Activated T-helper 1 cell treated with anti-CD3 and anti-CD28 coated beads, Interleukin-12 subunit alpha, Interleukin-12 subunit beta, Interleukin-2, Interleukin-4 antibody, amounts not matched to agents 30 ng/mL and 10 ng/mL and 1 ng/mL, durations not matched to agents 14 hours and 24 hours and 36 hours (primary cell): ENCODE results near the gene RENBP. TPM values are rescaled to one million over a fixed set of nuclear protein-coding genes. Genes with fewer than 3 reads are reported as not detected.

Source experiments
- DNase-seq: peaks from one replicate; pipeline ENCODE4 v3.0.0; 2021; ENCODE audit warnings: low spot score
- H3K27ac Mint-ChIP-seq: one replicate; pipeline ENCODE4 v1.8.0; 2021; ENCODE audit warnings: mild to moderate bottlenecking, mixed read lengths
- H3K27me3 Mint-ChIP-seq: one replicate; pipeline ENCODE4 v1.8.0; 2022; ENCODE audit warnings: mild to moderate bottlenecking, moderate library complexity, mixed read lengths; ENCODE audit not compliant: insufficient read depth
- H3K36me3 Mint-ChIP-seq: one replicate; pipeline ENCODE4 v1.8.0; 2021; ENCODE audit warnings: low read depth, mixed read lengths
- H3K4me1 Mint-ChIP-seq: one replicate; pipeline ENCODE4 v1.8.0; 2021; ENCODE audit warnings: low read depth, mixed read lengths
- H3K4me3 Mint-ChIP-seq: one replicate; pipeline ENCODE4 v1.8.0; 2021; ENCODE audit warnings: mild to moderate bottlenecking, moderate library complexity, mixed read lengths
- H3K9me3 Mint-ChIP-seq: one replicate; pipeline ENCODE4 v1.8.0; 2021; ENCODE audit warnings: mixed read lengths
- intact Hi-C: fragments of 100-400 bp; cut with micrococcal nuclease; formaldehyde crosslinking; loops from one replicate; pipeline ENCODE4 v1.15.1; 2024
- total RNA-seq: library from RNA; stranded (reverse); gene quantifications from 2 replicates; pipeline ENCODE4 v1.2.3, GENCODE V29; 2022

Gene RENBP
- total RNA-seq, 1 donor from 2014 or later: 14.0 TPM

- Mint-ChIP-seq H3K27me3 (no peaks in the 10 kb centered on the region), H3K36me3 (peaks cover 18% of the 10 kb centered on the region), H3K4me1 (peaks cover 18% of the 10 kb centered on the region), H3K9me3 (no peaks in the 10 kb centered on the region), H3K4me3 (peak overlapping the region; percentile 100), H3K27ac (peak overlapping the region; percentile 88)
- DNase-seq: no peak
- intact Hi-C loops: no loop called here
Measured at GRCh38 chrX:153968255-153968654, 23.8 kb upstream of the RENBP start.

GRCh38 chrX:153967536-153968224 lies 23.2 kb upstream of the RENBP start:
- Mint-ChIP-seq H3K9me3 (no peaks in the 10 kb centered on the region), H3K36me3 (peaks cover 18% of the 10 kb centered on the region), H3K4me3 (peak overlapping the region; percentile 100), H3K27ac (peak overlapping the region; percentile 88), H3K4me1 (peaks cover 15% of the 10 kb centered on the region), H3K27me3 (no peaks in the 10 kb centered on the region)
- DNase-seq: no peak
- intact Hi-C loops: loop anchor here (1.0 kb wide), 1 partner anchor 14 kb away; no protein-coding TSS in a partner anchor

GRCh38 chrX:153966841-153967535 lies 22.5 kb upstream of the RENBP start:
- peaks cover 15% of the 10 kb centered on the region for H3K4me1 Mint-ChIP-seq
- H3K27me3 Mint-ChIP-seq: no peaks in the 10 kb centered on the region
- H3K4me3 Mint-ChIP-seq: peak overlapping the region; percentile 100
- DNase-seq: no peak
- H3K9me3 Mint-ChIP-seq: no peaks in the 10 kb centered on the region
- H3K27ac Mint-ChIP-seq: peak overlapping the region; percentile 88
- peaks cover 18% of the 10 kb centered on the region for H3K36me3 Mint-ChIP-seq
- intact Hi-C loops: loop anchor here (1.0 kb wide), 1 partner anchor 14 kb away; no protein-coding TSS in a partner anchor

- H3K4me1 Mint-ChIP-seq: peaks cover 15% of the 10 kb centered on the region
- H3K36me3 Mint-ChIP-seq: peaks cover 16% of the 10 kb centered on the region
- intact Hi-C loops: no loop called here
- H3K27ac Mint-ChIP-seq: peak overlapping the region; percentile 88
- H3K4me3 Mint-ChIP-seq: peak overlapping the region; percentile 100
- no peaks in the 10 kb centered on the region for H3K27me3 Mint-ChIP-seq
- no peaks in the 10 kb centered on the region for H3K9me3 Mint-ChIP-seq
- no peak for DNase-seq
Measured at GRCh38 chrX:153966283-153966688, 21.8 kb upstream of the RENBP start.

- DNase-seq: no peak
- intact Hi-C loops: no loop called here
- Mint-ChIP-seq H3K9me3 (no peaks in the 10 kb centered on the region), H3K27me3 (no peaks in the 10 kb centered on the region), H3K4me1 (peaks cover 15% of the 10 kb centered on the region), H3K27ac (no peak overlapping the region), H3K36me3 (peaks cover 20% of the 10 kb centered on the region), H3K4me3 (peak overlapping the region; percentile 7)
Measured at GRCh38 chrX:153965406-153965805, 21.0 kb upstream of the RENBP start.

GRCh38 chrX:153964105-153964504 lies 19.7 kb upstream of the RENBP start:
- intact Hi-C loops: no loop called here
- no peak for DNase-seq
- H3K9me3 Mint-ChIP-seq: no peaks in the 10 kb centered on the region
- H3K27ac Mint-ChIP-seq: no peak overlapping the region
- no peaks in the 10 kb centered on the region for H3K27me3 Mint-ChIP-seq
- H3K4me1 Mint-ChIP-seq: peaks cover 15% of the 10 kb centered on the region
- no peak overlapping the region for H3K4me3 Mint-ChIP-seq
- H3K36me3 Mint-ChIP-seq: peaks cover 15% of the 10 kb centered on the region

- no peak overlapping the region for H3K4me3 Mint-ChIP-seq
- peaks cover 15% of the 10 kb centered on the region for H3K36me3 Mint-ChIP-seq
- H3K27ac Mint-ChIP-seq: no peak overlapping the region
- H3K27me3 Mint-ChIP-seq: no peaks in the 10 kb centered on the region
- peaks cover 15% of the 10 kb centered on the region for H3K4me1 Mint-ChIP-seq
- intact Hi-C loops: no loop called here
- DNase-seq: no peak
- no peaks in the 10 kb centered on the region for H3K9me3 Mint-ChIP-seq
Measured at GRCh38 chrX:153963546-153963945, 19.1 kb upstream of the RENBP start.

GRCh38 chrX:153961292-153961691 lies 16.8 kb upstream of the RENBP start:
- H3K36me3 Mint-ChIP-seq: peaks cover 4% of the 10 kb centered on the region
- intact Hi-C loops: no loop called here
- no peaks in the 10 kb centered on the region for H3K27me3 Mint-ChIP-seq

GRCh38 chrX:153960786-153961185 lies 16.3 kb upstream of the RENBP start:
- intact Hi-C loops: no loop called here
- Mint-ChIP-seq H3K36me3 (peaks cover 5% of the 10 kb centered on the region), H3K27ac (no peak overlapping the region), H3K4me1 (no peaks in the 10 kb centered on the region), H3K4me3 (no peak overlapping the region), H3K27me3 (no peaks in the 10 kb centered on the region), H3K9me3 (no peaks in the 10 kb centered on the region)
- DNase-seq: no peak

More at GRCh38 chrX:153961292-153961691, 16.8 kb upstream of the RENBP start:
- no peak for DNase-seq
- no peaks in the 10 kb centered on the region for H3K4me1 Mint-ChIP-seq
- H3K4me3 Mint-ChIP-seq: no peak overlapping the region
- H3K9me3 Mint-ChIP-seq: no peaks in the 10 kb centered on the region
- H3K27ac Mint-ChIP-seq: no peak overlapping the region

- Mint-ChIP-seq H3K27me3 (no peaks in the 10 kb centered on the region), H3K36me3 (peaks cover 8% of the 10 kb centered on the region), H3K4me1 (no peaks in the 10 kb centered on the region), H3K27ac (no peak overlapping the region), H3K4me3 (no peak overlapping the region), H3K9me3 (no peaks in the 10 kb centered on the region)
- intact Hi-C loops: no loop called here
- no peak for DNase-seq
Measured at GRCh38 chrX:153960077-153960476, 15.6 kb upstream of the RENBP start.

- no peaks in the 10 kb centered on the region for H3K4me1 Mint-ChIP-seq
- no peaks in the 10 kb centered on the region for H3K27me3 Mint-ChIP-seq
- DNase-seq: no peak
- H3K9me3 Mint-ChIP-seq: no peaks in the 10 kb centered on the region
- no peak overlapping the region for H3K4me3 Mint-ChIP-seq
- intact Hi-C loops: no loop called here
- peaks cover 8% of the 10 kb centered on the region for H3K36me3 Mint-ChIP-seq
- H3K27ac Mint-ChIP-seq: no peak overlapping the region
Measured at GRCh38 chrX:153959649-153960048, 15.2 kb upstream of the RENBP start.

- no peak for DNase-seq
- no peaks in the 10 kb centered on the region for H3K9me3 Mint-ChIP-seq
- no peaks in the 10 kb centered on the region for H3K27me3 Mint-ChIP-seq
- H3K4me3 Mint-ChIP-seq: no peak overlapping the region
- peaks cover 8% of the 10 kb centered on the region for H3K36me3 Mint-ChIP-seq
- no peaks in the 10 kb centered on the region for H3K4me1 Mint-ChIP-seq
- intact Hi-C loops: no loop called here
- no peak overlapping the region for H3K27ac Mint-ChIP-seq
Measured at GRCh38 chrX:153958605-153959004, 14.2 kb upstream of the RENBP start.

- DNase-seq: no peak
- no peaks in the 10 kb centered on the region for H3K4me1 Mint-ChIP-seq
- no peaks in the 10 kb centered on the region for H3K9me3 Mint-ChIP-seq
- H3K27me3 Mint-ChIP-seq: no peaks in the 10 kb centered on the region
- intact Hi-C loops: no loop called here
- peaks cover 8% of the 10 kb centered on the region for H3K36me3 Mint-ChIP-seq
- H3K4me3 Mint-ChIP-seq: no peak overlapping the region
- H3K27ac Mint-ChIP-seq: no peak overlapping the region
Measured at GRCh38 chrX:153957224-153957623, 12.8 kb upstream of the RENBP start.
